ENCODE measurements around the gene SMARCD2. TPM values are rescaled to one million over a fixed set of nuclear protein-coding genes. Genes with fewer than 3 reads are reported as not detected.

SMARCD2 gene
- total RNA-seq, 1 donor from 2014 or later: 78.0 TPM

GRCh38 chr17:63783522-63783921 is 59.0 kb downstream of the SMARCD2 start:
- no peak overlapping the region for H3K27ac ChIP-seq
- no peaks in the 10 kb centered on the region for H3K27me3 ChIP-seq
- H3K36me3 ChIP-seq: peaks cover 21 to 22% of the 10 kb centered on the region in 2 donors
- no peak for DNase-seq (ENCODE audit: low spot score in 2 of 2)
- TF ChIP-seq CTCF (IDR thresholded peaks at IDR 0.05): no peak
- intact Hi-C loops (cut with DNase I): no loop called here
- no peaks in the 10 kb centered on the region for H3K4me1 ChIP-seq
- H3K4me3 ChIP-seq: no peak overlapping the region
- H3K9me3 ChIP-seq: no peaks in the 10 kb centered on the region

Other genes with a start within 250 kb of the SMARCD2 start
- 6.2 TPM for gene TACO1, start 241.8 kb downstream of the SMARCD2 start, total RNA-seq
- gene MAP3K3, start 220.3 kb downstream of the SMARCD2 start, total RNA-seq: 75.6 TPM
- 27.0 TPM for gene LIMD2, start 142.6 kb downstream of the SMARCD2 start, total RNA-seq
- 3.2 TPM for gene STRADA, start 100.9 kb downstream of the SMARCD2 start, total RNA-seq
- gene CCDC47, start 69.1 kb downstream of the SMARCD2 start, total RNA-seq: 76.2 TPM
- gene DDX42, start 68.5 kb downstream of the SMARCD2 start, total RNA-seq: 37.5 TPM
- gene PSMC5, start 15.3 kb downstream of the SMARCD2 start, total RNA-seq: 83.7 TPM
- 18.2 TPM for gene FTSJ3, start 15.0 kb downstream of the SMARCD2 start, total RNA-seq
- gene CSH2, start 31.0 kb upstream of the SMARCD2 start, total RNA-seq: not detected
- not detected for gene GH2, start 39.3 kb upstream of the SMARCD2 start, total RNA-seq
- not detected for gene CSH1, start 53.9 kb upstream of the SMARCD2 start, total RNA-seq
- not detected for gene CSHL1, start 68.6 kb upstream of the SMARCD2 start, total RNA-seq
- gene GH1, start 76.2 kb upstream of the SMARCD2 start, total RNA-seq: not detected
- gene CD79B, start 89.6 kb upstream of the SMARCD2 start, total RNA-seq: not detected
- 1.3 TPM for gene SCN4A, start 130.2 kb upstream of the SMARCD2 start, total RNA-seq
- 1.5 TPM for gene PRR29, start 155.7 kb upstream of the SMARCD2 start, total RNA-seq
- gene ICAM2, start 177.9 kb upstream of the SMARCD2 start, total RNA-seq: 212 TPM

Data from ascending aorta (tissue), 2 donors.